ENCODE measurements around the gene RHEX.
A peak's percentile ranks its signal among the peaks of the same experiment; 100 is the strongest.

Gene RHEX

DNA sequence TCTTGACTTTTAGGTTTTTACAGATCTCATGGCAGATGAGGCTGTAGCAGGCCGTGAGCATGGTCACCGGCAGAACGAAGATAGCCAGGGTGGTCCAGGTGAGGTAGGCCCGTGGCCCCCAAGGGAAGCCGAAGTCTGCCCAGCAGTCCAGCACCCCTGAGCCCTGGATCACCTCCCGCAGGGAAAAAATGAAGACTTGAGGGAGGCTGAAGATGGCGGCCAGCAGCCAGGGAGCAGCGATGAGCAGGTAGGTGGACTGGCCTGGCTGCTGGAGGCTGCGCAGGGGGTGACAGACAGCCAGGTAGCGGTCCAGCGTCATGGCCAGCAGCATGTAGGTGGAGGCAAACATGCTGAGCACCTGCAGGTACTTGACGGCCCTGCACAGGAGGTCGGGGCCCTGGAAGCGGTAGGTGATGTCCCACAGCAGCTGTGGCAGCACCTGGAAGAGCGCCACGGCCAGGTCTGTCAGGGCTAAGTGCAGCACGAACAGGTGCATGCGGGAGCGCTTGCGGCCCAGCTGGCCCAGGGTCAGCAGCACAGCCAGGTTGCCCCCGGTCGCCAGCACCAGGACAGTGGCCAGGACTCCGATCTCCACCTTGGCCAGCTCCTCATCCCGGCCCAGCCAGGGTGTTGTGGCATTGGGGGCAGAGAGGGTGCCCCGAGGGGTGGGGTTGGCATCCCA lies 63.4 kb downstream of the RHEX start:
- no peak for DNase-seq (ENCODE audit: low read depth in 2 of 2)

DNA sequence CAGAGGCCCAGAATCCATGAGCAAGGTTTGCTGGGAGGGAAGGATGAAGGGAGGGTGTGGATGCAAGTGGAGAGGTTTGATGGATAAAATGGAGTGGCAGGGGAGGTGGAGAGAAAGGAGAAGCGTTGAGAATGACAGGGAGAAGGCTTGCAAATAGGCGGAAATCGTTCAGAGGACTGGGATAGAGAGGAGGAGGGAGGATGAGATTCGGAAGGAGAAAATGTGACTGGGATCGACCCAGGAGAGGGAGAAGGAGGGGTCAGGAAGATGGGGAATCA lies 63.8 kb downstream of the RHEX start:
- no peak for DNase-seq (ENCODE audit: low read depth in 2 of 2)

DNA sequence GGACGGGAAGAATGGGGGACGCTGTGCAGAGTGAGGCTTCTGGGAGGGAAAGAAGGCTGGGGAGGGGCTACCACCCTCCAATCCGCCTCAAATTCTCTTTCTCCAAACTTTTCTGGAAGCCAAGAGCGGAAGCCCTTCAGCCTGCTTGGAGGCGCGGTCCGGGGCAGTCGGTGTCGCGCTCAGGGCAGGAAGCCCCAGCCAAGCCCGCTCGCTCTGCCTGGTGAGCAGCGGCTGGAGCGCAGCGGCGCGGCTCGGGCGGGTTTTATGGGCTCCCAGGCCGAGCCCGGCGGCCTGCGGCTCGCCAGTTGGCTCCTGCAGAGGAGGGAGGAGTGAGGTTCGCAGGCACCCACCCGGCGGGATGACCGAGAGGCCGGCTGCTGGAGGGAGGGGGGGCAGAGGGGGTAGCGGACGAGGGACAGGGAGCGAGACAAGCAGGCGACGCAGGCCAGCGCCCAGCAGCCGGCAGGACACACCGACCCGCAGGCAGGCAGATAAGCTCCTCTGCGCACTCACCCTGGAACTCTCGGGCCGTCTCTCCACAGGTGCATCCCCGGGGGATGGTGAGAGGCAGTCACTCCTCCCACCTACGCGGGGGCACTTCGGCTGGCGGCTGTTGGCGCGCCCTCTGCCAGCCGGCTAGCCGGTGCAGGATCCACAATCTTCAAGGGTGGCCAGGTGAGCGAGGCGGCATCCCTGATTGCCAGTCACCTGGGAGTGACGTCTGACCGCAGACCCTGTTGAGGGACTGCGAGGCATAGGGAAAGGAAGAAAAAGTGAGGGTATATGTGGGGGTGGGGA lies 64.4 kb downstream of the RHEX start, which contains the start of gene AVPR1B:
Gene AVPR1B (minus strand): TSS at position 238 of the 798 bp plus-strand sequence. CDS start 498 bp downstream, outside the sequence.
- DNase-seq (ENCODE audit: low read depth in 2 of 2), result peak in 1 of 2 donors; percentile 20

DNA sequence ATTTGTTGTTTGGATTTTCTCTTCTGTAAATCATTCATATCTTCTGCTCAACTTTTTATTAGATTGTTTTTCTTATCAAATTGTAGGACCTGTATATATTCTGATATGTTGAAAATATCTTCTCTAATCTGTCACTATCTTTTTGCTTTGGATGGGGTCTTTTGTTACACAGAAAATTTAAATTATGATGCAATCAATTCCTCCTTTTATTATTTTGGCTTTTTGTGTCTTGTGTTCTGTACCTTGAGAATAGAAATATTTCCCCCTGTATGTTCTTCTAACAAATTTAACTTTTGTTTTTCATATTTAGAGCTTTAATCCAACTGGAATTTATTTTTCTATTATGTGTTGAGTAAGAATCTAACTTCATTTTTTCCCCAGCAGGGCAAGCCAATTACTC lies 67.4 kb downstream of the RHEX start:
- no peak for DNase-seq (ENCODE audit: low read depth in 2 of 2)

DNA sequence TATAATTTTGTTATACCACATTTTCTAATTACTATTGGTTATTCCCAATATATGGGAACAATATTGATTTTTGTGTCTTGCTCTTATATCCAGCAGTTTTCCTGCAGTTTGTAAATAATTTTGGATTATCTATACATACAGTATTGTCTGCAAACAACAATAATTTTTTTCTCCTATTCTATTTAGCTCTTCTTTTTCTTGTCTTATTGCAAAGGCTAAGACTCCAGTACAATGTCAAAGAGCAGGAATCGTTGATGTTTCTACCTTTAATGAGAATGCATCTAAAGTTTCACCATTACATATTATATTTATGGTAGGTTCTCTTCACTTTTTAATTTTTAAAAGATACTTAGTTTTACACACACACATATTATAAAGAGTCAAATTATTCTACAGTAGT lies 68.3 kb downstream of the RHEX start:
- DNase-seq (ENCODE audit: low read depth in 2 of 2), result no peak

DNA sequence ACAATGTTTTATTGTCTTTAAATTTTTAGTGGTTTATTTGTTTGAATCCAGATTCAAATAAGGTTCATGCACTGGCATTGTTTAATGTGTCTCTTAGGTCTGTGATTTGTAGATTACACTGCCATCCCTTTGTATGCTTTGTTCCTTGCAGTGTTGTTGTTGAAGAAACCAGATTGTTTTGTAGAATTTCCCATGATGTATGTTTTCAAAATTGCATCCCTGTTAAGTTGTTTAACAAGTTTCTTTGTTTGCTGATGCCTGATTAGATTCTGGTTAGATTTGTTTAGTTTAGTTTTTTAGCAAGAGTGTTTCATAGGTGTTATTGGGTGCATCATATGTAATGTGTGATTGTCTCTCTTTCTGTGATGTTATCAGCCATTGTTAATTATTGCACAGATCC lies 69.7 kb downstream of the RHEX start:
- no peak for DNase-seq (ENCODE audit: low read depth in 2 of 2)

DNA sequence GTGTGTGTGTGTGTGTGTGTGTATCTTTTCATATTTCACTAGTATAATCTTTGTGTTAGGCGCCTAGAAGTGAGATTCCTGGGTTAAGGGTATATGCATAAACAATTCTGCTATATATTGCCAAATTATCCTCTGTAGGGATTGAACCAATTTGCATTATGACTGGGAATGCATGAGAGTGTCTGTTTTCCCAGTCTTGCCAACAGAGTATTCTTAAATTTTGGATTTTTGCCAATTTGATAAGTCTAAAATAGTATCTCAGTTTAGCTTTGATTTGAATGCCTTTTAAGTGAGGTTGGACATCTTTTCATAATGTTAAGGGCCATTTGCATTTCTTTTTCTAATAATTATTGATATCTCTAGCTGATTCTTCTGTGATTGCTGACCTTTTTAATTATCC lies 72.4 kb downstream of the RHEX start:
- DNase-seq (ENCODE audit: low read depth in 2 of 2), result no peak

DNA sequence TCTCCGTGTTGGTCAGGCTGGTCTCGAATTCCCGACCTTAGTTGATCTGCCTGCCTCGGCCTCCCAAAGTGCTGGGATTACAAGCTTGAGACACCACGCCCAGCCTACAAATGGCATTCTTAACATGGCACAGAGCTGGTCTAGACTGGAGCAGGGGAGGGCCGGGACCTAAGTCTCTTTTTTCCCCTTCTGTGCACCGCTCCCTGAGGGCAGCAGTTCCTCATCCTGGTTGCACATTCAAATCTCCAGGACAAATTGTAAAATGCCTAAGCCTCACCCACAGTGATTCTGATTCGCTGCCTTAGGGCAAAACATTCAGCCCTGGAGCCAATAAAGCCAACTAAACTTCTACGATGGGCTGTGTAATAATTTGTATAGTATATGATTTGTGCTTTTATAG lies 74.4 kb downstream of the RHEX start:
- DNase-seq (ENCODE audit: low read depth in 2 of 2), result no peak

DNA sequence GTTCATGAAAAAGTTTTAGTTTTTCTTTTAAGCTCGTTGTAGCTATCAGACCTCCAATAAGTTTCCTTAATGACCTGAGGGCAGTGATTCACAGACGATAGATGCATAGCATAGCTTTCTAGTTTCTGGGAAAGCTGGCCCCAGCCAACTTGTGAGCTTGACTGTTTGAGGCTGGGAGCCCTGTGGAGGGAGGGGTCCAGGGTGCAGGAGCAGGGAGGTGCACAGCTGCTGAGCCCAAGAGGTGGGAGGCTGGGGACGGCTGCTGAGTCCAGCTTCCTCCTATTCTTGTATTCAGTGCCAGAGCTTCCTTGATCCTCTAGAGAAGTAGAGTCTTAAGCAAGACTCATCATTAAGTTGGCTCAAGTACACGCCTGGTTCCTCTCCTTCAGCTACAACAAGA lies 75.2 kb downstream of the RHEX start:
- DNase-seq (ENCODE audit: low read depth in 2 of 2), result no peak

DNA sequence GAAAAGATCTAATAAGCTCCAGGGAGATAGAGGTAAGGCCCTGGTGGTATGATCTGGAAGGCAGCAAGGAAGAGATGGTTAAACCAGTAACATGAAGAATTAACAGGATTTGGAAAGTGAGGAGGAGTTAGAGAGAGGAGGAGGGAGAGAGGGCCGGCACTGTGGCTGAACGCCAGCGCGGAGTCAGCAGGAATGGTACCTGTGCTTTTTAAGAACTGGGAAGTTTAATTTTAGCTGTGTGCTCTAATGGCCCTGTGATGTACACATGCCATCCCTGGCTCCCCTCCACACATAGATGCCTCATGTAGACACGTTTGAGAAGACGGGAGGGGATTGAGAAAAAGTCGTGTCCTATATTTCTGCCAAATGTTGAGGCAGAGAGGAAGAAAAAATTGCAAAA lies 78.1 kb downstream of the RHEX start:
- DNase-seq (ENCODE audit: low read depth in 2 of 2), result no peak

DNA sequence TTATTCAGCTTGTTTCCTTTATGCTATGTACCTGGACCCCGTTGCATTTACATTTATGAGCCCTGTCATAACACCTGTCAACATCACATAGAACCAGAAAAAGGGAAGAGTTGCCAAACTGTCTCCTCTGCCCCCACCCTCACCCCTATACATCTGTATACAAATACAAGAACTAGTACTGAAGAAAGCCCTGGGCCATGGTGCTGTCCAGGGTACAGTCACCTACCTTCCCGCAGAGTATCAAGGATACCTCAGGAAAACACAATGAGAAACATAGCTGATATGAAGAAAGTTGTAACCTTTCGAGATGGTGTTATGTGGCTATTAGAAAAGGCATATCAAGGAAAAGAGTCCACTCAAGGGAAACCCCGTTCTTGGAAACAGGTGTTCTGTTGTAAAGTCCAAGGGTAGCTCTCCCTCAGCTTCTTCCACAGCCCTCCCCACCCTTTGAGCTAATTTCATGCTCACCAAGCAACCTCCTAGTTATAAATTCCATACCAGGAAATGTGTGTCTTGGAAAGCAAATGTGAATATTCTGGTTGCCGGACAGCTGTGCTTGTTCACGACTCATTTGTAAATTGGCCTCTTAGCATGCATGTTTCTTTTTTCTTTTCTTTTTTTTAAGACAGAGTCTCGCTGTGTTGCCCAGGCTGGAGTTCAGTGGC lies 80.9 kb downstream of the RHEX start:
- no peak for DNase-seq (ENCODE audit: low read depth in 2 of 2)

DNA sequence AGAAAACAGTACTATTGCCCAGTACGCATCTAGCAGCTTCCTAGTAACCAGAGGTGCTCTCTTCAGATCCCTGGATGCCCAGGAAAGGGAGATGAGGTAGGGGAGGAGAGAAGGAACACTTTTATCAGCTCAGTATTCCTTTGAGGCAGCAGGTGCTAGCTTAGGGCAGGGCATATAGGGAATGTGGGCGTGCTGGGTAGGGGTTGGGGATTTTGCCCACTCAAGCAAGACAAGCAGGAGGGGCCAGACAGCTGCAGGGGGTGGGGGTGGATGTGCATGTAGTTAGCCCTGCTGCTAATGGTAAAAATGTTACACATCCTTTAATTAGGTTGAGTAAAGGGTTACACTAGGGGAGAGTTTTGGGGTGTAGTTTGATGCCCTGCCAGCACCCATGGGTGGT lies 82.3 kb downstream of the RHEX start:
- DNase-seq (ENCODE audit: low read depth in 2 of 2), result no peak

DNA sequence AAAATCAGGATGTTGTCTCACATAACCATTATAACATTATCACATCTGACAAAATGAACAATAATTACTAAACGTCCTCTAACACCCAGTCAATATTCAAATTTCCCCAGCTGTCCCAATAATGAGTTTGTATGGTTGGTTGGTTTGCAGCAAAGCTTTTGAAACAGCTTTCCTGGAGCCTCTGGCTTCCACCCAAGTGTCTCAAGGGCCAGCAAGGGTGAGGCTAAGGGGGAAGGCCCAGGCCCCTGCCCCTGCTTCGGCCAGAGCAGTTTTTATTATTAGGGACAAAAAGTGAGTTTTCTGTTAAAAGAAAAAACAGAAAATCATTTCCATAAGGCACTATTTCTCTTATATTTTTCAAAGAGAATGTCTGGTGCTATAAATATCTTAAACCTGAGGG lies 83.3 kb downstream of the RHEX start:
- DNase-seq (ENCODE audit: low read depth in 2 of 2), result no peak

DNA sequence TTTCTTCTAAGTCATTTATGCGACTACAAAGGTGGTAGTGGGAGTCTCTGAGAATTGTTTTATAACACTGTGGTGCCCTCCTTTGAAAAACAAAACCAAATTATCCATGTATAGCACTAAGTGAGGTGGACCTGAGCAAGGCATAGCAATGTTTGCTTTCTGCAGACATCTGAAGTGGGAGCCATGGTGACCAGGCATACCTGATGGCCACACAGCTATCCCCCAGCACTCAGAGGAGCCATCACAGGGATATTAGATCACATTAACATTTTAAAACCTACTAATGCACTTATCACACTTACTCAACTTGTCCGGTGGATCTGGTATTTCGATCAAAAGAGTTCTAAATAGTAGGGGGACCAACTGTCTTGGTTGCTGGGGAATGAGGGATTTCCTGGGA lies 89.0 kb downstream of the RHEX start:
- DNase-seq (ENCODE audit: low read depth in 2 of 2), result no peak

DNA sequence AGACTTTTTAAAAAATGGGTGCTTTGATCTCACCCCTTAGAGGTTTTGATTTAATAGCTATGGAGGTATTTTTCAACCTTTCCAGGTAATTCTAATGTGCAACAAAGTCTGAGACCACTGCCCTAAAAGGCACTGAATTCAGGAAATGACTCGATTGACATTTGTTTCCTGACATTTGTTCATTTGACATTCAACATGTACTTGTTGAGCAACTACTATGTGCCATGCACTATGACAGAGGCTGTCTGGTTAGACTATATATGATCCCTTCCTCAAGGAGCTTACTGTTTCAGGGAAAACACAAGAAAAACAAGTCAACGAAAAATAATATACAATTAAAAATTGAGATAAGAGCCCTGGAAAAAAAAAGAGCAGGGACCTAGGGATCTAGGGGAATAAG lies 89.8 kb downstream of the RHEX start:
- DNase-seq (ENCODE audit: low read depth in 2 of 2), result no peak

DNA sequence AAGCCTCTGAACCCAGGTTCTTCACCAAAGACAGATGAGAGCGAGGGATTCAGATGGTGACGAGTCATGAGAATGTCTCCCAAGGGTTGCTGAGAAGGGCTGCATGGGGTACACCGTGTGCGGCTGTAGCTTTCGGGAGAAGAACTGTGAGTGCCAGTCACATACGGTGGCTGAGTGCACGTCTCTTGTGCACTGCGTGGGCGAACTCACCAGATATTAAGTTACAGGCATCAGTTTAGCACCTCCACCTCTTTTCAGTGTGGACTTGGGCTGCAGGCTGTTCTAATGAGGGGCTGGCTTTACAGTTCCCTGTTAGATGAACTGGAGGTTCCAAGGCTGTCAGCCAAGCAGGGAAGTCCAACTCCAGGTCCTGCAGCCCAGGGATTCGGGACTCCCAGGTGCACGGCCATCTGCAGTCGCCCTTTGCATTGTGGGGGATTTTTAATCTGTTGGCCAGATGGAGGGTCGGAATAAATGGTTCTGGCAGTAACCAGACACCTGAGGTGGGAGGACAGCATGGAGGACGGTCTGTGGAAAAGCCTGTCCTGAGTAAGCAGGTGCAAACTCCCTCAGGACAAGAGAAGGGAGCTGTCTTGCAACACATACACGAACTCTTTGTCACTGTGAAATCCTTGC lies 90.7 kb downstream of the RHEX start:
- DNase-seq (ENCODE audit: low read depth in 2 of 2), result no peak

DNA sequence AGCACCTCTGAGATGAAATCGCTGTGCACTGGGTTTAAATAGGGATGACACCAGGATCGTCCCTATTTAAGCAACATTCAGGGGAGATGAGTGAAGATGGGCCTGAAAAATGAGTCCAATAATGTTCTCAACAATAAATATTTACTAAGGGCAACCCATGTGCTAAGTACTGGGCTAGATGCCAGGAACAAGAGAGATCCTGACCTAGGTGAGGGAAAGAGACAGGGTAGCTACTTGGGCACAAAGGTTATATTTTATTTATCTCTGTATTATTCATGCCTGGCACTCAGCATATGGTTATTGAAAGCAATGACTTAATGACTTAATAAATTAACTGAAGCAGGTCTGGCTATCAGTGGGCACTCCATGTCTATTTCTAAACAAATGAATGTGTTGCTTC lies 91.6 kb downstream of the RHEX start:
- no peak for DNase-seq (ENCODE audit: low read depth in 2 of 2)

DNA sequence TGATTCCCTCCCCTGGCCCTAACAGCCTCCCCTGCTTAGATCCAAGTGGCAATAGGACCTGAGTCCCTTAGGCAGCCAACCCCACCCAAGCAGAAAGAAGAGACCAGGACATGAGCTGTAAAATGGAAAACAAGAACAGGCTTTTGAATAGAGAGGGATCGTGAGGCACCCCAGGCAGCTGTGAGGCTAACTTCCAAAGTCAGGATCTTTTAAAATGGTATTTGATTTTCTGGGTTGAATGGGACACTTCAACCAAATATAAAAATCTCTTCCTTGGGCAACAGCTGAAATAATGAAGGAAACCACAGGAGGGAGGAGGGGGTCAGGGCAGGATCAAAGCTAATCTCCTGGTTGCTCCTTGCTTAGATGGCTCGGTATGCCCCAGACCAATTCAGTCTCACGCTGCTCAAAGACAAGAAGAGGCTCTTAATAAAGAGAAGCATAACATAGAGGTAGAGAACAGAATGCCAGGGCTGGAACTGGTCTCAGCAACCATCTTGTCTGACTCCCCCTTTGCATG lies 92.9 kb downstream of the RHEX start:
- no peak for DNase-seq (ENCODE audit: low read depth in 2 of 2)

Data from activated CD4-positive, alpha-beta T cell treated with anti-CD3 and anti-CD28 coated beads for 24 hours (primary cell).